Trophoblast cell (in vitro differentiated cells and primary cell): ENCODE measurements around the gene HSF4.
A peak's percentile ranks its signal among the peaks of the same experiment; 100 is the strongest.

Source experiments
- DNase-seq, 2 donors: peaks; one replicate each; pipeline ENCODE4 v3.0.0-alpha.2; 2016
- H2AFZ ChIP-seq: 2 replicates; pipeline ENCODE4 v1.6.1; 2013; ENCODE audit warnings: low read length, moderate library complexity, mild to moderate bottlenecking; ENCODE audit not compliant: insufficient read depth, poor library complexity
- H2AK5ac ChIP-seq: 2 replicates; pipeline ENCODE4 v1.6.1; 2013; ENCODE audit warnings: mild to moderate bottlenecking, low read length
- H2BK120ac ChIP-seq: 2 replicates; pipeline ENCODE4 v1.6.1; 2013; ENCODE audit warnings: low read length, mild to moderate bottlenecking, moderate library complexity; ENCODE audit not compliant: insufficient read depth, poor library complexity
- H2BK12ac ChIP-seq: 2 replicates; pipeline ENCODE4 v1.6.1; 2013; ENCODE audit warnings: mild to moderate bottlenecking, low read length, moderate library complexity
- H2BK5ac ChIP-seq: 2 replicates; pipeline ENCODE4 v1.6.1; 2013; ENCODE audit warnings: low read length, low read depth, moderate library complexity, mild to moderate bottlenecking; ENCODE audit not compliant: poor library complexity
- H3K14ac ChIP-seq: 2 replicates; pipeline ENCODE4 v1.6.1; 2013; ENCODE audit warnings: mild to moderate bottlenecking, low read length
- H3K18ac ChIP-seq: 2 replicates; pipeline ENCODE4 v1.6.1; 2013; ENCODE audit warnings: mild to moderate bottlenecking, low read length
- H3K23ac ChIP-seq: 2 replicates; pipeline ENCODE4 v1.6.1; 2013; ENCODE audit warnings: low read length
- H3K27ac ChIP-seq: 2 replicates; pipeline ENCODE4 v1.5.1; 2013; ENCODE audit warnings: low read depth, mild to moderate bottlenecking, inconsistent platforms, low read length, moderate library complexity
- H3K27me3 ChIP-seq: 2 replicates; pipeline ENCODE4 v1.6.1; 2013; ENCODE audit warnings: inconsistent platforms, mild to moderate bottlenecking, low read length, moderate library complexity; ENCODE audit not compliant: insufficient read depth
- H3K36me3 ChIP-seq, 2 experiments: 1 replicate in 1 of 2; 2 replicates in 1 of 2; pipeline ENCODE4 v1.6.1; 2013; ENCODE audit warnings: low read length in 2 of 2, mild to moderate bottlenecking in 2 of 2, moderate library complexity in 1 of 2; ENCODE audit not compliant: insufficient read depth in 2 of 2, control insufficient read depth in 1 of 2
- H3K4ac ChIP-seq: 2 replicates; pipeline ENCODE4 v1.6.1; 2013; ENCODE audit warnings: low read depth, mild to moderate bottlenecking, low read length, moderate library complexity
- H3K4me1 ChIP-seq, 2 experiments: 1 replicate in 1 of 2; 2 replicates in 1 of 2; pipeline ENCODE4 v1.6.1; 2013; ENCODE audit warnings: low read length in 2 of 2, mild to moderate bottlenecking in 2 of 2, moderate library complexity in 1 of 2; ENCODE audit not compliant: insufficient read depth in 2 of 2, control insufficient read depth in 1 of 2
- H3K4me2 ChIP-seq: 2 replicates; pipeline ENCODE4 v1.6.1; 2013; ENCODE audit warnings: inconsistent platforms, mild to moderate bottlenecking, low read length, moderate library complexity
- H3K4me3 ChIP-seq: 2 replicates; pipeline ENCODE4 v1.5.1; 2013; ENCODE audit warnings: mild to moderate bottlenecking, low read depth, low read length, inconsistent platforms
- H3K79me1 ChIP-seq: one replicate; pipeline ENCODE4 v1.6.1; 2013; ENCODE audit warnings: low read length
- H3K79me2 ChIP-seq: 2 replicates; pipeline ENCODE4 v1.6.1; 2013; ENCODE audit warnings: low read length, mild to moderate bottlenecking; ENCODE audit not compliant: control insufficient read depth, insufficient read depth, poor library complexity
- H3K9ac ChIP-seq: 2 replicates; pipeline ENCODE4 v1.6.1; 2013; ENCODE audit warnings: mild to moderate bottlenecking, low read length
- H3K9me3 ChIP-seq: 2 replicates; pipeline ENCODE4 v1.6.1; 2013; ENCODE audit warnings: low read depth, mild to moderate bottlenecking, control low read depth, inconsistent platforms, low read length; ENCODE audit not compliant: insufficient read depth
- H4K12ac ChIP-seq: 2 replicates; pipeline ENCODE4 v1.6.1; 2013; ENCODE audit warnings: low read depth, mild to moderate bottlenecking, low read length, moderate library complexity
- H4K8ac ChIP-seq: 2 replicates; pipeline ENCODE4 v1.6.1; 2013; ENCODE audit warnings: low read depth, mild to moderate bottlenecking, low read length, moderate library complexity
- H4K91ac ChIP-seq: one replicate; pipeline ENCODE4 v1.6.1; 2013; ENCODE audit warnings: low read depth, mild to moderate bottlenecking, low read length, moderate library complexity
- WGBS: extraction: QIAGEN DNeasy Blood & Tissue Kit; methylation state at CpG from one replicate; pipeline ENCODE4 v1.1.7; 2013; ENCODE audit warnings: missing lambda C conversion rate; ENCODE audit not compliant: insufficient read length, insufficient coverage; ENCODE audit errors: extremely low coverage; 5-methylcytosine and 5-hydroxymethylcytosine counted together

Gene HSF4

GRCh38 chr16:67163999-67164558 is 466 bp upstream of the HSF4 start:
- H2BK12ac ChIP-seq: no peak overlapping the region
- no peak overlapping the region for H3K14ac ChIP-seq
- no peak overlapping the region for H2BK120ac ChIP-seq
- H3K9me3 ChIP-seq: peaks cover 8% of the 10 kb centered on the region
- peak overlapping the region; percentile 19 for H2AFZ ChIP-seq
- peaks cover 74% of the 10 kb centered on the region for H3K27me3 ChIP-seq
- H3K9ac ChIP-seq: no peak overlapping the region
- H2AK5ac ChIP-seq: no peak overlapping the region
- no peak overlapping the region for H3K4ac ChIP-seq
- H3K4me3 ChIP-seq: no peak overlapping the region
- peak overlapping the region; percentile 63 for H3K4me2 ChIP-seq
- no peak overlapping the region for H4K8ac ChIP-seq
- H3K79me1 ChIP-seq: peaks cover 9% of the 10 kb centered on the region
- no peak overlapping the region for H4K12ac ChIP-seq
- no peak overlapping the region for H2BK5ac ChIP-seq
- no peak for DNase-seq
- no CpG with 5 or more reads among the region's 34 CpGs for WGBS
- no peak overlapping the region for H3K27ac ChIP-seq
- H3K36me3 ChIP-seq: no peaks in the 10 kb centered on the region
- H3K23ac ChIP-seq: no peak overlapping the region
- no peak overlapping the region for H3K18ac ChIP-seq
- H3K4me1 ChIP-seq: peaks cover 12 to 23% of the 10 kb centered on the region in 2 experiments
- peaks cover 6% of the 10 kb centered on the region for H3K79me2 ChIP-seq
- H4K91ac ChIP-seq: no peak overlapping the region

GRCh38 chr16:67165121-67166078 is 855 bp downstream of the HSF4 start:
- no peak for DNase-seq
- Histone ChIP-seq H2BK12ac (no peak overlapping the region), H2BK120ac (no peak overlapping the region), H3K4me3 (no peak overlapping the region), H3K27me3 (peaks cover 80% of the 10 kb centered on the region), H3K4me1 (peaks cover 22 to 29% of the 10 kb centered on the region in 2 experiments), H2AFZ (no peak overlapping the region), H3K79me1 (peaks cover under 1% of the 10 kb centered on the region), H4K12ac (no peak overlapping the region), H3K9me3 (peaks cover 8% of the 10 kb centered on the region), H4K91ac (no peak overlapping the region), H3K23ac (no peak overlapping the region), H3K9ac (no peak overlapping the region), H3K4me2 (peak overlapping the region; percentile 14), H2BK5ac (no peak overlapping the region), H3K4ac (no peak overlapping the region), H2AK5ac (no peak overlapping the region), H3K27ac (no peak overlapping the region), H4K8ac (no peak overlapping the region), H3K18ac (no peak overlapping the region), H3K79me2 (peaks cover under 1% of the 10 kb centered on the region), H3K14ac (no peak overlapping the region), H3K36me3 (no peaks in the 10 kb centered on the region)
- no CpG with 5 or more reads among the region's 85 CpGs for WGBS

DNA sequence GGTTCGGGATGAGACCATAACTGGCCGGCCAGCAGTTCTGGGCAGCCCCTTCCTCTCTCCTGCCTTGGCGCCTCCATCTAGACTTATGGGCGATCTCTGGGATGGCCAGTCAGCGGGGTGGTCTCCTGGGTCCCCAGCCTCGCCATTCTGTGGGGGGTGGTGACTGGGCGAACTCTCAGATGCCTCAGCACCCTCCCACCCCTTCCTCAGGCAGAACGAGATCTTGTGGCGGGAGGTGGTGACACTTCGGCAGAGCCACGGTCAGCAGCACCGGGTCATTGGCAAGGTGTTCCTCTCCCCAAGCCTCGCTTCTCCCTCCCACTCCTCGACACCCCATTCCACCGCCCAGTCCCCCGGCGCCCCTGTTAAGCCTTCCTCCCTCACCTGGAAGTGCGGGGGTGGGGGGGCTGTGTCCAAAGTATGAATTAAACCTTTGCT is 1.6 kb downstream of the HSF4 start:
- H2AFZ ChIP-seq: no peak overlapping the region

DNA sequence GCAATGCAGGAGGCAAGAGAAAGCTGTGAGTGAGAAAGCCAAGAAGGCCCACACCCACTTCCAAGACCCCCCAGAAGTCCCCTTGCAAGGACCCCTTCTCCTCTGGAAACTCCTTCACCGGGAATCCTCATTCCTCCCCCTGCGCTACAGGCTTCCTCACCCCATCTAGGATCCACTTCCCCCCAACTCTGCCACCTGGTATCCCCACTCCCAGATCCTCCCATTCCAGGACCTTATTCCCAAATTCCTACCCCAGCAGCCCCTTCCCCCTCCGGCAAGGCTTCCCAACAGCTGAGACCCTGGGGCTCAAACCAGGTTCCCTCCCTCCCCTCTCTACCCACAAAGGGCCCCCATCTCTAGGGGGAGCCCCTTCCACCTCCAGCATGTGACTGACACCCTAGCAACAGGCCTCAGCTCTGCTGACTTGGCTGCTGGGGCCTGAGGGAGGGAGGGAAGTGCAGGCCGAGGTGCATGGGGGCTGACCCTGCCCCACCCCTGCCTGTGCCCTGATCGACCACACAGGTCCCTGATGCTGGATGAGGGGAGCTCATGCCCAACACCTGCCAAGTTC is 2.1 kb downstream of the HSF4 start:
- peaks cover 1% of the 10 kb centered on the region for H3K79me2 ChIP-seq
- H2AFZ ChIP-seq: no peak overlapping the region
- peaks cover 9% of the 10 kb centered on the region for H3K9me3 ChIP-seq
- no peak for DNase-seq
- H2BK12ac ChIP-seq: no peak overlapping the region
- no peak overlapping the region for H4K8ac ChIP-seq
- no peak overlapping the region for H3K27ac ChIP-seq
- no peak overlapping the region for H4K12ac ChIP-seq
- H3K18ac ChIP-seq: no peak overlapping the region
- peaks cover 73% of the 10 kb centered on the region for H3K27me3 ChIP-seq
- H3K4ac ChIP-seq: no peak overlapping the region
- no peak overlapping the region for H3K9ac ChIP-seq
- no peak overlapping the region for H3K4me3 ChIP-seq
- H2AK5ac ChIP-seq: no peak overlapping the region
- H3K4me1 ChIP-seq: peaks cover 20 to 32% of the 10 kb centered on the region in 2 experiments
- no peak overlapping the region for H3K14ac ChIP-seq
- H3K23ac ChIP-seq: no peak overlapping the region
- no peak overlapping the region for H4K91ac ChIP-seq
- H3K79me1 ChIP-seq: peaks cover 5% of the 10 kb centered on the region
- no peak overlapping the region for H3K4me2 ChIP-seq
- no peaks in the 10 kb centered on the region for H3K36me3 ChIP-seq
- WGBS: no CpG with 5 or more reads among the region's 5 CpGs
- H2BK120ac ChIP-seq: no peak overlapping the region
- H2BK5ac ChIP-seq: no peak overlapping the region

More for the DNA sequence above, 1.6 kb downstream of the HSF4 start:
- WGBS: no CpG with 5 or more reads among the region's 18 CpGs
- H3K23ac ChIP-seq: no peak overlapping the region
- peaks cover 21 to 34% of the 10 kb centered on the region in 2 experiments for H3K4me1 ChIP-seq
- no peak overlapping the region for H3K4ac ChIP-seq
- H3K9ac ChIP-seq: no peak overlapping the region
- H3K18ac ChIP-seq: no peak overlapping the region
- H3K14ac ChIP-seq: no peak overlapping the region
- H3K79me2 ChIP-seq: peaks cover 1% of the 10 kb centered on the region
- H3K79me1 ChIP-seq: peaks cover 5% of the 10 kb centered on the region
- no peak overlapping the region for H3K4me3 ChIP-seq
- no peak for DNase-seq
- H3K9me3 ChIP-seq: peaks cover 8% of the 10 kb centered on the region
- no peaks in the 10 kb centered on the region for H3K36me3 ChIP-seq
- H4K8ac ChIP-seq: no peak overlapping the region
- no peak overlapping the region for H2BK5ac ChIP-seq
- H3K27me3 ChIP-seq: peaks cover 79% of the 10 kb centered on the region
- H2BK12ac ChIP-seq: no peak overlapping the region
- H4K91ac ChIP-seq: no peak overlapping the region
- no peak overlapping the region for H3K4me2 ChIP-seq
- H4K12ac ChIP-seq: no peak overlapping the region
- no peak overlapping the region for H2BK120ac ChIP-seq
- H3K27ac ChIP-seq: no peak overlapping the region
- H2AK5ac ChIP-seq: no peak overlapping the region
